GM21786 (cell line): ENCODE measurements around the gene POTED.
"Not testable (repeated sequence)": the region's sequence is repeated elsewhere in the genome, so short reads cannot be mapped to it uniquely, and the experiment has no call there.

Experiments used
- ATAC-seq: cut with Tn5 transposase; IDR thresholded peaks from one replicate; pipeline ENCODE4 v1.9.1; 2021; ENCODE audit not compliant: unreplicated experiment

The POTED gene

GRCh38 chr21:13609477-13609876 lies at the start of gene POTED:
Gene POTED, plus strand, starts transcription at chr21:13609777. Its CDS starts 452 bp downstream, at chr21:13610229.
- ATAC-seq, result not testable (repeated sequence)

DNA sequence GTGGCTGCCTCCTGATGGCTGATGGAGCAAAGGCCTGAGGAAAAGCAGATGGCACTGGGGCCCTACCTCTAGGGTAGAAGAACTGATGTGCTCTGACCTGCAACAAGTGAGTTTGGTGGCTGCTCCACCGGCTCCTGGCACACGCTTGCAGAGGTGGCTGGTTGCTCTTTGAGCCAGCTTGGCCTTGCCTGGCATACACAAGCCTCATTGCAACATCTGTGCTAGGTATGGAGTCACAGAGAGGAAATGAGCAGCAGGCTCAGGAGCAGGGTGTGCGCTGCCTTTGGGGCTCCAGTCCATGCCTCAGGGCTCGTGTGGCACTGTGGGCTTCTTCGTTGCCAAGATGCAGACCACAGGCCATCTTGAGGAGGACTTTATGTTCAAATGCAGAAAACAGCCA lies 40.5 kb downstream of the POTED start:
- not testable (repeated sequence) for ATAC-seq

GRCh38 chr21:13651746-13652145 lies 42.2 kb downstream of the POTED start:
- ATAC-seq, result not testable (repeated sequence)
